SKM-1 (cell line): ENCODE results near the gene TKT.

Source experiments
- DNase-seq: peaks from one replicate; lab custom pipeline; 2025; ENCODE audit not compliant: unreplicated experiment; lab: John Stamatoyannopoulos, UW

The TKT gene

GRCh38 chr3:53240989-53241972, 14.5 kb downstream of the TKT start:
- no peak for DNase-seq

DNA sequence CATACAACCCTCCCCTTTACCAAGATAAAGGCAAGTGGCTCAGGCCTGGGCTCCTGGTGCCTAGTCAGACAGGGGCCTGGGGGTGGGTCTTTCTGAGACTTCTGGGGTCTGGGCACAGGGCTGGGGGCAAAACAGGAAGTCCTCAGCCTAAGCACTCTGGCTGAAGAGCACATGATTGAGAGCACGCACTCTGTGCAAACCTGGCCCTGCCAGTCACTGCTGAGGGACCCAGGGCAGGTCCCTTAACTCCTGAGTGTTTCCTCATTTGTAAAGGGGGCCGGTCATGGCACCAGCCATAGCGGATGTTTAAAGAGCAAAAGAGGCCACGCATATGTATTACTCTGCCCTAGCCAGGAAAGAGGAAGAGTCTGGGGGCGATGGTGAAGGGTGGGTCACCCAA, 16.0 kb downstream of the TKT start:
- no peak for DNase-seq

DNA sequence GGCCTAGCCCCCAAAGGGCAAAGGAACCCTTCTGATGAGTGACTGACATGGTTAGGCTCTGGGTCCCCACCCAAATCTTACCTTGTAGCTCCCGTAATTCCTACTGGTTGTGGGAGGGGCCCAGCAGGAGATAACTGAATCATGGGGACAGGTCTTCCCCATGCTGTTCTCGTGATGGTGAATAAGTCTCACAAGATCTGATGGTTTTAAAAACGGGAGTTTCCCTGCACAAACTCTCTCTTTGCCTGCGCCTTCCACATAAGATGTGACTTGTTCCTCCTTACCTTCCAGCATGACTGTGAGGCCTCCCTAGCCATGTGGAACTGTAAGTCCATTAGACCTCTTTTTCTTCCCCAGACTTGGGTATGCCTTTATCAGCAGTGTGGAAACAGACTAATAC, 16.9 kb downstream of the TKT start:
- no peak for DNase-seq

DNA sequence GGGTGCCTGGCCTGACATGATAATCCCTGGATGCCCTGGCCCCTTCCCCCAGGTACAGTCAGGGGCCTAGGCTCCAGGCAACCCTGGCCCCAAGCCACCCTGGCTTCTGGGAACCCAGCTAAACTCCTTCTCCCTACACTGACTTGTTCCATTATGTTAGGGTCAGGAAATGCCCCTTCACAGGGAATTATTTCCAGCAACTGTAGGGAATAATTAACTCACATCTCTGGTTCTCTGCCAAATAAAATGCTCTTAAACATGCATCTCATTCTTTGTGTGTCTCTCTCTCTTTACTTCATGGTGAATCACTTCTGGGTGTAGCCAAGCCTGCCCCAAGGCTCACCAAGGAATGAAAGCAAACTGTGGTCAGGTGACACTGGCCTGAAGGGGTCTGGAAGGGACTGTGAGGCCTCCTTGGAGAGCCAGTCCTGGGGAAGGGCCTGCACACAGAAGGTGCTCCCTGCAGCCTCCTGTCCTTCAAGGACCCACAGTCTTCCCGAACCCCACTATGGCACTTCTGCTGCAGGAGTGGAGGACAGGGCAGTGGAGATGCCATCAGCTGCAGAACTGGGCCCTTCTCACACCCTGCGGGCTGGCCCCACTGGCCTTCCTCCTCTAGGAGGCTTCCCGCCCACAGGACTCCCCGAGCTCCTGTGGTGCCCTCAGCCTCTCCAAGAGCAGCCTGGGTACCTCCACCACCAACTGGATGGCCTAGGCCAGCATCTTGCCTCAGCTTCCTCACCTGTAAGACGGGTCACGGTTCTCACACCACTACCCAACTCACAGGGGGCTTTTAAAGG, 17.6 kb downstream of the TKT start:
- DNase-seq = no peak

GRCh38 chr3:53236112-53236841, 19.5 kb downstream of the TKT start:
- peak; percentile 18 for DNase-seq

GRCh38 chr3:53235545-53235944, 20.3 kb downstream of the TKT start:
- DNase-seq = no peak

DNA sequence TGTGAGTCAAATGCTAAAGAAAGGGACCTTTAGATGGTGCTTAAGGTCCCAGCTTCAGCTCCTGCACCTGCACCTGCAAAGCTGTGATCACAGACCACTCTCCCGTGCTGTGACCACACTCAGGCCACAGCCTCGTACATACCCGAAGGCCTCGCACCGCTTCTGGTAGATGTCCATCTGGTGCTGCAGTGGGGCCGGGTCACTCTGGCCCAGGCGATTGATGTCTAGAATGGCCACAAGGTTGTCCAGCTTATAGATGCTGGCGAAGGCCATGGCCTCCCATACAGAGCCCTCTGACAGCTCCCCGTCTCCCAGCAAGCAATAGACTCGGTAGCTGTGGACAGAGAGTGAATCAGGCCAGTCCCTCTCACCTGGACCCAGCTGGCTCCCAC, 21.0 kb downstream of the TKT start:
- no peak for DNase-seq

DNA sequence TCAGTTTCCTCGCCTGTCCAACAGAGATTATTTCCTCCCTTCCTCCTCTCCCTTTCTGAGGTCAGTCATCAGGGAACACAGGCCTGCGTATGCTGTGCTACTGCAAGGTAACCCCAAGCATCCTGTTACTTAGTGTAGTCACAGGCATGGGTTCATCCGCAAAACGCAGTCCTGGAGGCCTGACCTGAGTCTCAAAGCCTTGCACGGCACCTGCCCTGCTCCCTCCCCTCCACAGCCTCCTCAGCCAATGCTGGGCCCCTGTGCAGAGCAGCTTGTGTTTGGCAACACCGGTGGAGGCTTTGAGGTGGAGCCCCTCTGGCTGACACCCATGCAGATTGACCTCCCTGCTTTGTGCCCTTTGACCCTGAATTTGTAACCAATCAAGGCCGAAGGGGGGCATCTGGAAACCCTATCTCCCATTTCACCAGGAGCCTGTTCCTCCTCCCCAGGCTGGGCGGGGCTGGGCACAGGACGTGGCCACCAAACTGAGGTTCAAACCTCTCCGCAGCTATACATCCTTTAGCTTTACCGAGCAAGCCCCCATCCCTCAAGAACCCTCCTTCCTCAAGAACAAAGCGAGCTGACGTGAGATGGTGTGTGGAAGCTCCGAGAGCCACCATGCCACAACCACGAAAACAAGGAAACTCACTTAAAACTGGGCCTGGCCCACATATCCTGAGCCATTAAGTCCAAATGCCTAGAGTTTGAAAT, 21.5 kb downstream of the TKT start:
- DNase-seq = no peak

GRCh38 chr3:53232641-53233377, 23.0 kb downstream of the TKT start:
- no peak for DNase-seq

- no peak for DNase-seq
Measured at GRCh38 chr3:53231532-53232511, 24.0 kb downstream of the TKT start.

DNA sequence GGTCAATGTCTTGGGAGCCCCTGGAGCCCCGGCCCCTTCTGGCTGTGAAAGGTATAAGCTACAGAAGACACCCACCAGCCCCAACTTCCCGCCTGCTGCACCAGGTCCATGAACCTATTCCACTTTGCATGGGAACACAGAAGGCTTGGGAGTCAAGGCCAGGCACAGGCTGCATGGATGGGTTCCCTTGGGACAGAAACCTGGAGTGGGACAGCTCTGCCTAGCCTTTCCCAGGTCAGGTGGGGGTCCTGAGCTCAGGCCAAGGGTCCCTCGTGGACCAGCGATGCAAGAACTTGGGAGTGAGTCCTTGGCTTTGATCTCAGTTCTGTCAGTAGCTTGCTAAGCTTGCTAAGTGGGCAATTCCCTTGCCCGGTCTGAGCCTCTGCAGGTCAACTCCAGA, 25.0 kb downstream of the TKT start:
- DNase-seq = no peak

DNA sequence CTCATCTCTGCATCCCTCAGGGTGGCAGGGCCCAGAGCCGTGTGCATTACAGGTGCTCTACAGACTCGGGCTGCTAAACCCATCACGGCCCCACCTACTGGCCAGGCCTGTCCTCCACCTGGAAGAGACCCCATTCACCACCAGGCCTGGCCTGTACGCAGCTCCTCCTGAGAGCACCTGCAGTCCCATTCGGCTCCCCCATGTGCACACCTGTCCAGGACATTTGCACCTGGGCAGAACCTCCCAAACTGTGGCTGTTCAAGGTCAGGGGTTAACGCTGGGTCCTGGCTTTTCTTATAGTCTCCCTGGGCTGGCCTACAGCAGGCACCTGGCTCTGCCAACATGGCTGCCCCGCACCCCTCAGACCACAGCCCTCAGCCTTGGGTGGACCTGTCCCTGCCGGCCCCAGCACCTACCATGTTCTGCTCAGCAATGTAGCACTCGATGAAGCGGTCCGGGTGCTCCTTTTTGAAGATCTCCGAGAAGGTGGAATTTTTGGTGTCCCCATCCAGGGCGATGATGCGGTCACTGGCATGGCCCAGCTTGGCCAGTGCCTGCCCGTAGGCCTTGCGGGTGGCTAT, 25.7 kb downstream of the TKT start:
- no peak for DNase-seq

DNA sequence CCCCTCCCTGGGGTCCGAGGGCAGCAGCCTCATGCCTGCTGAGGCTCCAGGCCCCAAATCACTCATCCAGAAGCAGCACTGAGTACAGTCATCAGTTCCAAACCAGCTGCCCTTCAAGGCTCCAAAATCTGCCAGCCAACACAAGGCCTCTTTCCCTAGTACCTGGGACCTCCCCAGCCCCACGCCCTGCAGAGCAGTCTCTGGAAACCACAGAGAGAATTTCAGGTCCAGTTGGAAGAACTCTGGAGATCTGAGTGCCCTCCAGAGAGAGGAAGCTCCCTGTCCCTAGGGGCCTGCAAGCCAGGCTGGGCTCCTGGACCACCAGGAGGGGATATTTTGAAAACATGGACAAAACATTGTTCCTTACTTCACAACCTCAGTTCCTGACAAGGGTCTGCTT, 26.2 kb downstream of the TKT start:
- DNase-seq = no peak

DNA sequence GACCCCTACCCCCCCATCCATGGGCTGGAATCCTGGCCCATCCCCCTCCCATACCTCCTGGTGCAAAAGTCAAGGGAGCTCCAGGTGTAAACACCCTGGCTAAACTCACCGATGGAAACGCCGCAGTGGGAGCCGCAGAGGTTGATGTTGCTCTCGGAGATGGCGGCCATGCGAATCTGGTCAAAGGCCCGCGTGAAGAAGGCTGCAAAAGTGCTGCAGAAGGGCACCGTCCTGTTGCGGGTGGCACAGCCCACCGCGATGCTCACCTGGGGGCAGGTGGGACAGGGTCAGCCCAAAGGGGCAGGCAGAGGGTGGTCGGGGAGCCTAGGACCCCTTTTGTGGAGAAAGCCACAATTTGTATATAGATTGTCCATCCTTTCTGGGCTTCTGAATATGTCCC, 26.7 kb downstream of the TKT start:
- no peak for DNase-seq

DNA sequence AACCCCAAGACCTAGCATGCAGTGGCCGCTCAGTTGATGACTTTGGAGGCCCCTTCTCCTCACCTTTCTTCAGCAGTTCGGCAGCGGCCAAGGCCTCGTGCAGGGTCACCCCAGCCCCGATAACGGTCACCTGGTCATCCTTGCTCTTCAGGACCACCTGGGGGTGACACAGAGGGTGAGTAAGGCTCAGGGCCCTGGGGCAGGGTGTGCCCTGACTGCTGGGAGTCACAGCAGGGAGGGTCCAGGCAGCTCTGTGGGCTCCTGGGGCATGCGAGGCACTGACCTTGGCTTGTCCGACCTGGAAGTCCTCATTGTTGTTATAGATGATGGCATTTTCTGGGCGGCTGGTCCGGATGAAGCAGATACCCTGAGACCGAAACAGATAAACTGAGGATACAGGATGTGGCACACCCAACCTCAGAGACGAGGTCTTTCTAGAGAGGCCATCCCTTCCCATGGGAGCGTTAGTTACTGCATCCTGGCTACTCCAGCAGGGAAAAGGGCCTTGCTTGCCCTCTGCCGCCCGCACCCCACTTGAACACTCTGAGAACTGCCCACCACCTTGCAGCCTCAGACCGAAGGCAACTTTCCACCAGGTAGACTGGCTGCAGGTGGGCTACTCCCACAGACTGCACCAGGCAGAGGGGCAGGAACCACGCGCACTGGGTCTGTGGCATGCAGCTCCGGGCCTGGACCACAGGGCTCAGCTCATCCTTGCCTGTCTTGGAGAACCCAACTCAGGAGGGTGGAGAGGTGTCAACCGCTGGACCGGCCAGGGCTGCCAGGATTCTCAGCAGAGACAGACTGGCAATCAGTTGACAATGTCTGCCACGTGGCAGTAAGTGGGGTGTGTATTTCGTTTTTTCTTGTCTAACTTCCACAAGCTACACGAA, 27.6 kb downstream of the TKT start:
- no peak for DNase-seq

- DNase-seq = no peak
Measured at GRCh38 chr3:53226841-53227407, 28.9 kb downstream of the TKT start.

GRCh38 chr3:53226142-53226840, 29.5 kb downstream of the TKT start:
- DNase-seq = no peak
